ENCODE results near the gene COG7. TPM values are rescaled to one million over a fixed set of nuclear protein-coding genes. Genes with fewer than 3 reads are reported as not detected.
"Not testable (repeated sequence)": the region's sequence is repeated elsewhere in the genome, so short reads cannot be mapped to it uniquely, and the experiment has no call there.

The COG7 gene
- polyA plus RNA-seq, 1 donor: 15.8 TPM

DNA sequence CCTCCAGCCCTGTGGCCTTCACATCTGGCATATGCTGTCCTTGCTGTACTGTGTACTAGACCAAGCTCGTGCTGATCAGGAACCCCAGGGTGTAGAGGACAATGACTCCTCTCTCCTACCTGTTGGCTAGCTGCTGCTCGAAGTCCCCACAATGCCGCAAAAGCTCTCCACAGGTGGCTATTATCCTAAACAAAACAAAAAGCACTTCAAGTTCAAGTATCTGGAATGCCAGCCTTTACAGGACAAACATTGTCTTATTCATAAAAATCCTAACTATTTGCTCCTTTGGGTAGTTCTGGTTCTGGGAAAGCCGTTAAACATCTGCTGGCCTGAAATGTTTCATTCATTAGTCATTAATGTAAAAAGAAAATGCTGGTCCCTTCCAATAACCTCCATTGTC, 42.8 kb downstream of the COG7 start:
- DNase-seq (ENCODE audit: low read depth): no peak

GRCh38 chr16:23409522-23409921, 43.5 kb downstream of the COG7 start:
- no peak for DNase-seq (ENCODE audit: low read depth)

DNA sequence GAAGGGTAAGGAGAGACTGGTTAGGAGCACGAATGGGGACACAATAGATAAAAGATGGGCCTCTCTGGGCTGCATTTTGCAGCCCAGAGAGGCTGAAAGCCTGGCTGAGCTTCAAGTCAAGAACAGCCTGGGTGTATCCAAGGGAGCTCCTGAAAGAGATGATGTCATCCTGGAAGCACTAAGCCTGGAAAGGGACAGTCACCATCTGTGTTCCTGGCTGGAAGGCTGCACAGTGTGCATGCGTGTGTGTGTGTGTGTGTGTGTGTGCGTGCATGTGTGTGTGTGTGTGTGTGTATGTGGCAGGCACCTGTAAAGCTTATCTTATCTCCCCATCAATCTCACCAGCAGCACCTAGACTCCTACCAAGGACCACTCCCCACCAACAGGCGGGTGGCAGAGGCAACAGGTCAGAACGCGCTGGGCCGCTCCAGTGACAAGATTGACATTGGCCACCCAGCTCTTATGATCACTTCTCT, 44.1 kb downstream of the COG7 start:
- DNase-seq (ENCODE audit: low read depth): peak; percentile 79

- no peak for DNase-seq (ENCODE audit: low read depth)
Measured at GRCh38 chr16:23408242-23408822, 44.7 kb downstream of the COG7 start.

- DNase-seq (ENCODE audit: low read depth): no peak
Measured at GRCh38 chr16:23407436-23408127, 45.4 kb downstream of the COG7 start.

DNA sequence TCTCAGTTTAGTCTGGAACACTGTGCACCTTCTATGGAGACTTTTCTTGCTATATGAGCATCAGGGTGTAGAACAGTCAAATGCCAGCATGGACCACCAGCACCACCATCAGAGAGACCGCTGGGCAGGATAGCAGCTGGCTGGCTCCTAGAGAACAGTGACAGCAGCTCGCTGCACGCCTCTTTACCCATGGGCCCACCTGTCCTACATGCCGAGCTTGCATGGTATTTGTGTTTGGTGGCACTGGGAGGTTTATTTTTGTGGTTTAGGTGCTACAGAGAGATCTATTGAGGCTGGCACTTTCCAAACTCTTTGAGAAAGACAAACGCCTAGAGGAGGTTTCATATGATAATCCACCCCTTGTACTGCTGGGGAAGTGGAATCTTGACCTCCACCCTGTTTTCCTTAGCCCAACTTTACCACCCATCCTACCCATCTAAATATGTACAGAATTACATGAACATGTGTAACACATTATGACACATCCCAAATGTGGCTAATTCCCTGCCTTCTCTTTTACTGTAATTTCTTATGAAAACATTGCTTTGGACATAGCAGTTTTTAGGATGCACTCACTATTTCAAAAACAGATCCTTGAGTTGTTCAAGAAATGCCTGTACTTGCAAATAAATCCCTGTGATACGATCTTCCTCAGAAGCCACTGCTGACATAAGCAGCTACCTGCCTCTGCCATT, 46.3 kb downstream of the COG7 start:
- DNase-seq (ENCODE audit: low read depth): no peak

DNA sequence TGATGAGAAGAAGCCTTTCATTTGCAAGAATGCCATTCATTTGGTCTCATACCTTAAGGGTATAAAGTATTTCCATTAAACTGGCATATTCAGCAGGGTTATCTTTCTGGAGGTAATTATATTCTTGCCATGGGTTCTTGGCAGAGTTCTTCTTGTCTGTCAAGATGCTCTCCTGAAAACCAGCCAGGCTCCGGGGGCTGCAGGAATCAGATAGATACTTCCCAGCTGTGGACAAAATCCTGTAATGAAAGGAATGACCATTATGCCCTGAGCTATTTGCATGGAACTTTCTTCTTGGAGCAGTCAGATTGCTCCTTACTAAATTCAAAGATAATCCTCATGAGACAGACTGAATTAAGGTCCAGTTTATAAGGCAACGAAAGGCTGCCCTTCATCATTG, 47.0 kb downstream of the COG7 start:
- no peak for DNase-seq (ENCODE audit: low read depth)

DNA sequence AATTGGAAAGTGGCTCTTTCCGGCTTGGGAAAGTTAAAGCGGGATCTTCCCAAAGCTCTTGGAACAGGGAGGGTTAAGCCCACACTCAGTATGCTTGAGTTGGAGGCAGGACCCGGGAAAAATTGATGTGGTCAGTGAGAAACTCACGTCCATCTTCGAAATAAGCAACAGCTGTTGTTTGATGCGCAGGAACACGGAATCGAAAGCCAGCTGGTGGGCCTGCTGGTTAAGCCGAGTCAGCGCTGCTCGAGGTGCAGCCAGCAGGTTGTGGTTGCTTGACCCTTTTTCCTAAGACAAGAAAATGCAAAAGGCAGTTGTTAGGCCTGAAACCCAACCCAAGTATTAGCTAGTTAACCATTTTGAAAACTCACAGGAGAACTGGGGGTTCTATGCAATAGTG, 49.4 kb downstream of the COG7 start:
- DNase-seq (ENCODE audit: low read depth): no peak

DNA sequence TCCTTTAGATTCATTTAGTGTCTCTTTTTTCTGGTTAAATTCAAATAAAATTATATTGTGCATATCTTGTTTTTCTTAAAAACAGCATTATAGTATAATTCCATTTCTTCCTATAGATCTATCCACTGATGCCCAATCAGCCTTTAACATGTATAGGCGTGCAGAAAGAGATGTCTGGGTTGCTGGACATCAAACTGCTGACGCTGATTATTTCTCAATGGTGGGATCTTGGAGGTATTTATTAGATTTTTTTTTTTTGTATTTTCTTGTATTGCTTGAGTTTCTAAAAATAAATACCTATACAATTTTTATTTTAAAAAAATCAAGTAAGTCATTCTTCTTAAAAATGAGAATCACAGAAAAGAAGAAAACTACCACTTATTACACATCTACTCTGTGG, 50.9 kb downstream of the COG7 start:
- DNase-seq (ENCODE audit: low read depth): no peak

DNA sequence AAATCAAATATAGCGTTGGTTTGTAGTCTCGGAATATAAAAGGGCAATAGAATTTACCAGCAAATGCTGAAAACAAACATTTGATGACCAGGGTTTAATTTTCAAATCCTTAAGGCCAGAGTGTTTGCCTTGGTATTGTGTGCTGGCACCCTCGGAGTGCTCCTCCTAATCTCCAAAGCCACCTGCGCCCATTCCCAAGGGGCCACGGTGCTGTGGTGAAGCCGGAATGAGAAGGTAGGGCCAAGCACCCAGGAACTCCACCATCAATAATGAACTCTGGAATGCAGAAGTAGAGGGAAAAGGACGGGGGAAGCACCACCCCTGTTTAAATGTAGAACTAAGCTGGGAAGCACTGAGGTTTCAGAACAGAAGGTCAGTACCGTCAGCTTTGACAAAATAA, 51.9 kb downstream of the COG7 start:
- no peak for DNase-seq (ENCODE audit: low read depth)

DNA sequence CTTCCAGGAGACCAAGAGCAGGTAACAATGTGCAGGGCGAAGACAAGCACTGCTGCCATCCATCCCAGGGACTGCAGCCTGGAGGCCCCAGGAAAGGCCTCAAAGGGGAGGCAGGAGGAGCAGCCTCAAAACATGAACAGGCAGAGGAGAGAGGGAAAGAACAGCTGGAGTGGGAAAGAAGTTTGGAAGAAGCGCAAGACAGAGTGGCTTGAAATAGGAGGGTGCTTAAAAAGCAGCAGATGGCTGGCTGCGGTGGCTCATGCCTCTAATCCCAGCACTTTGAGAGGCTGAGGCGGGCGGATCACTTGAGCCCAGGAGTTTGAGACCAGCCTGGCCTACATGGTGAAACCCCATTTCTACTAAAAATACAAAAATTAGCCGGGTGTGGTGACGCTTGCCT, 52.5 kb downstream of the COG7 start:
- DNase-seq (ENCODE audit: low read depth): not testable (repeated sequence)

DNA sequence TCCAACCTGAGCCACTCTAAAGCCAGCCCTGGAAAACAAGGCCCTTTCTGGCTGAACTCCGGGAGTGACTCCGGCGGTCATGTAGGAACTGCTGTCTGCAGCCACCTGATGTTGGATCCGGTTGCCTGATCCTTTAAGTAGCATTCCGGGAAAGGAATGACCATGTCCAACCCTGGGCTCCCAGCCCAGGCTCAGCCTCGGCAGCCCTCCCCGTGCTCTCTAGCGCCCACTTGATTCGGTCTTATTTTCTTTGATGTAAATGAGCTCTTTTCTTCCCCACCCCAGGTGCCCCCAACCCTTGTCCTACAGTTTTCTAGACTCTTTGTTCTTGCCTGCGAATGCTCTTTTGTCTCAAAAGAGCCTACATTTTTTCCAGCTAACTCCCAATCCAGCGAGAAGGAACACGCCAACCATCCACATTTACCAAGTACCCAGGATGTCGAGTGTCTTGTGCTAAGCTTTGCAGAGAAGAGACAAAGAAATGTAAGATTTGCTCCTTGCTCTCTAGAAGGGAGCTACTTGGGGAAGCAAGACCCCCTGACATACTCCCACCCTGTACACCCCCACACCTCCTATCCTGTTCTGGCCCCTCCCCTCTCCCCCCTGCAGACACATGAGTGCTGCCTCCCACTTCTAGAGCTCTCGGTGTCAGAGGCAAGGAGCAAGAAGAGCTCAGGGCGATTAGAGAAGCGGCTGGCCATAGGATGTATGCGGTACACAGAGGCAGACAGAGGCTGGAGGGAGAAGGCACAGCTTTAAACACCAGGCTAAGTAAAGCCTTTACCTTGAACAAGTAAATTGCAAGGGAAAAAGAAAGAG, 53.8 kb downstream of the COG7 start:
- DNase-seq (ENCODE audit: low read depth): peak; percentile 50

GRCh38 chr16:23397464-23397863, 55.5 kb downstream of the COG7 start:
- DNase-seq (ENCODE audit: low read depth): no peak

DNA sequence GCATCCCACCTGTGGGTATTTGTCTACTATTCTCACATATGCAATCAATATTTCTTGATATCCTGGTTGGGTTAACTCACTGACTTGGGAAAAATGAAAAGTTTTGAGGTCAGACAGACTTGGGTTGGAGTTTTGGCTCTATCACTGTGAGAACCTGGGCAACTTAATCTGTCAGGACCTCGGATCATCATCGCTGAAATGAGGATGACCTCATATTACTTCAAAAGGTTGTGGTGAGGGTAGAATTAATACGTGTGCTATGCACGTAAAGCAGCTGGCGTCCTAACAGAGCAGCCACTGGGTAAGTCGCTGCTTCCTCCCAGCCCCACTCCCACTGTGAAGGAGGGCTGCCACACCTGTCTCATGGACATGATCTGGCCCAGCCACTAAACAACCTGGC, 57.3 kb downstream of the COG7 start:
- no peak for DNase-seq (ENCODE audit: low read depth)

DNA sequence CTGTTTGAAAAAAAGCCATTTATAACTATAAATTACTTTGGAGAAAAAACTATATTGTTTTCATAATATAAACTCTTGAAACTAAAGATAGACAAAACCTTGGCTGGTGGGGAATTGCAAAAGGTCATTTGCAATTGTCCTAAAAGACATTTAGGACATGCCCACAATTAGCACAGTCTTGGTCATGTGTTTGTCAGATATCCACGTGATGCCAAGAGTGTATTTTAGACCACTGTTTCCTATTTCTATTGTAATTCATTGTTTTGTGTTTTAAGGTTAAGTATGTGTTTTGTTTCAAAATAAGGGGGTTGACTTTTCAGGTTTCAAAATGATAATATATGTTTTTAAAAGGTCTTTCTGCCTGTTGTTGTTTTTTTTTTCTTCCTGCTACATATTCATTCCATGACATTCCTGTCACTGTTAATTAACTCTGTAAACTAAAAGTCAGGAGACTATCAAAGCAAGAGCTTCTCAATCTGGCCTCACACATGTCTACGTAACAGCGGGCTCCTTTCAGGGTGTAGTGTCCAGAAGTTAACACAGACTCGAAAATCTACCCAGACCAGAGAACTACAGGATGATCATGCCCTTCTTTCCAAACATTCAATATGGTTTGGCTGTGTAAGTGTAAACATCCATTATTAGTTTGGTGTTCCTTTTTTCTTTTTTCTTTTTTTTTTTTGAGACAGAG, 58.7 kb downstream of the COG7 start:
- no peak for DNase-seq (ENCODE audit: low read depth)

DNA sequence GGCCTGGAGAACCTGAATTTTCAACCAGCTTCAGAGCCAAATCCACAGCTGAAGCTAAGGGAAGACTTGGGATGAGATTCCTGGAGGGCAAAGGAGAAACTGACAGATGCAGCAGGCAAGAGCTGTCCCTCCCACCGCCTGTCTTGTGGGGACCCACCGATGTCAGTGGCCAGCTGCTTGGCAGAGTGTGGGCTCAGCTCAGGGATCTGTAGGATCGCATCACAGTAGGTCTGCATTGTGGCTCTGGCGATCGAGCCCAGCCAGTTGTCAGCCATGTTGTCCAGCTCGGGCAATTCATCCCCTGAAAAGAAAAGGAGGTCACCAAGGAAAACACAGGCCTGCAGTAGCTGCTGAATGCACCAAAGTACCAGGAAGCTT, 60.8 kb downstream of the COG7 start:
- DNase-seq (ENCODE audit: low read depth): no peak

DNA sequence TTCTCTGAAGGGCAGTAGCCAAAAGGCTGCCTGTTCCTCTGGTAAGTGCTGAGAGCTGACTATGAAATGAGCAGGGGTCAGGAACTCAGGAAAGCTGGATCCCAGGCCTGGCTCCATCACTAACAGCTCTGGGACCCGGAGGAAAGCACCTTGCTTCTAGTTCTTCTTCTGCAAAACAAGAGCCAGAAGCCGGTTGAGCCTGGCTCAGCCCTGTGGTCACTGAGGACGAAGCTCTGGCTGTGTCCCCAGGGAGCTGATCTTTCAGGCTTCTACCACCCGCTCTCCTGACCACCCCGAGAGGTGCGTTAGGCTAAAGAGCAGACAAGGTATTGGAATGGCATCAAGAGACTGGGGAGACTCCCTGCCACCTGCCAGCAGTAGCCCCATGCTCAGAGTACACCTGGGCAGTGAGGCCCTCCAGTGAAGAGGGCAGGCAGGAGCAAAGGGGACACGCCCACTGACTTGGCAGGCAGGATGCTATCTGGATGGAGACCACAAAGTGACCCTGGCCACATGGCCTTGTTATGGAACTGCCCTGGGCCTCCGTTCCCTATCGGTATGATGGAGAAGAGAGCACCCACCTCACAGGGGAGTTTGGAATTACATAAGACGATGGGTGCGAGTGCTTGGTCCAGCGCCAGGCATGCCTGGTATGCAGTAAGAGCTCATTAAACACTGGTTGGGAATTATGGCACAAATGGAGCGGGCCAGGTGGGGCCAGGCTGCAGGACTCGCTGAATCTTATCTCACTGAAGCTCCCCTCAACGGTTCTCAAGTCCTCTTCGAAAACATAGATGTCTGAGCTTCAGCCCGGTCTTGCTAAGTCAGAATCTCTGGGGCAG, 61.4 kb downstream of the COG7 start:
- DNase-seq (ENCODE audit: low read depth): no peak

DNA sequence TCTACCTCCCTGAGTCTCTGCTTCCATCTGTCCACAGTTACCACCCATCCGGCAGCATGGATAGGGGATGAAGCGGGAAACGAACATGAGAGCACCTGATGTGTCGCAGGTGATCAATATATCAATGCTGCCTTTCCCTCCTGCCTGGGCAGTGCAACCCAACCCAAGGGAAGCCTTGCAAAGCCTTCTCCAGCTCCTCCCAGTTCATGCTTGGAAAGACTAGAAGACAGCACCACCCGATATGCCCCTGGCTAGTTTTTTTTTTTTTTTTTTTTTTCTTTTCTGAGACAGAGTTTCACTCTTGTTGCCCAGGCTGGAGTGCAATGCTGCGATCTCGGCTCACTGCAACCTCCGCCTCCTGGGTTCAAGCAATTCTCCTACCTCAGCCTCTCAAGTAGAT, 63.1 kb downstream of the COG7 start:
- not testable (repeated sequence) for DNase-seq (ENCODE audit: low read depth)

DNA sequence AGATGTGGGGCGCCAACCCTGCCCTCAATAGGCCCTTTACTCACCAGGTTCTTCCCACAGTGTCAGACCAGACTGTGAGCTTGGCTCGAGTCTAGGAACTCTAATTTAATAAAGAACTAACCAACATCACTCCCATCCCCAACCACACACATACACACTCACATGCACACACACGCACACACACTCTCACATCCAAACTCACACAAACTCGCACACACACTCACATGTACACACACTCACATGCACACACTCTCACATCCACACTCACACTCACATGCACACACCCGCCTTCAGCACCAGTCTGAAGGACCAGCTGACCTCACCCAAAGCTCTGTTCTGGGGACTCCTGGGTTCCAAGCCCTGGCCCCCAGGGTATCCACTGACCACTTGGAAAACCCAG, 63.8 kb downstream of the COG7 start:
- DNase-seq (ENCODE audit: low read depth): no peak

DNA sequence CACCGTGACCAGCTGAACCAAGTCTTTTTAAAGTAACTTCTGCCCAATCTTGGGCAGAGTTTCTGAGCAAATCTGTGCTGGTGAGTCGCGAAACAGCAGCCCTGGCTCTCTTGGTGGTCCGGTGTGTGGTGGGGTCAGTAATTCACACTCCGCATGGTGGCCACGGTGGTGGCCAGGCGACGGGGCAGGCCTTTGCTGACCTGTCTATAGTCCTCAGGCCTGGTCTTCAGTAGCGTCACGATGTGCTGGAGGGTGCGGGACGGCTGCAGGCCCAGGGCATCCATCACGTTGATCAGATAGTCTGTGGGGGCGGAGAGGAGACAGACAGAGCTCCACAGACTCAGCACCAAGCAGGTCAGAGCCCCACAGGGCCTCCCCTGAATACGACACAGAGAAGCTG, 64.2 kb downstream of the COG7 start:
- DNase-seq (ENCODE audit: low read depth): no peak

- DNase-seq (ENCODE audit: low read depth): no peak
Measured at GRCh38 chr16:23387666-23388065, 65.3 kb downstream of the COG7 start.
